GM12892 (cell line): ENCODE data around the gene BPIFA2.

ENCODE experiments used
- DNase-seq: peaks from one replicate; pipeline ENCODE4 v3.0.0; 2011; ENCODE audit not compliant: insufficient read length
- FAIRE-seq: peaks from 2 replicates; lab custom pipeline; 2011; peaks lifted over from hg19 to GRCh38; lab: Jason Lieb, UNC
- POLR2A ChIP-seq: IDR thresholded peaks from 2 replicates; pipeline ENCODE4 v1.6.1; 2011; ENCODE audit warnings: low read depth, low read length, control low read depth
- POLR2AphosphoS5 ChIP-seq: IDR thresholded peaks from 2 replicates; pipeline ENCODE4 v1.6.1; 2011; ENCODE audit warnings: low read depth, low read length, control low read depth
- TAF1 ChIP-seq: IDR thresholded peaks from 2 replicates; pipeline ENCODE4 v1.6.1; 2011; ENCODE audit warnings: low read depth, mild to moderate bottlenecking, control low read depth, low read length, borderline replicate concordance

BPIFA2 gene

DNA sequence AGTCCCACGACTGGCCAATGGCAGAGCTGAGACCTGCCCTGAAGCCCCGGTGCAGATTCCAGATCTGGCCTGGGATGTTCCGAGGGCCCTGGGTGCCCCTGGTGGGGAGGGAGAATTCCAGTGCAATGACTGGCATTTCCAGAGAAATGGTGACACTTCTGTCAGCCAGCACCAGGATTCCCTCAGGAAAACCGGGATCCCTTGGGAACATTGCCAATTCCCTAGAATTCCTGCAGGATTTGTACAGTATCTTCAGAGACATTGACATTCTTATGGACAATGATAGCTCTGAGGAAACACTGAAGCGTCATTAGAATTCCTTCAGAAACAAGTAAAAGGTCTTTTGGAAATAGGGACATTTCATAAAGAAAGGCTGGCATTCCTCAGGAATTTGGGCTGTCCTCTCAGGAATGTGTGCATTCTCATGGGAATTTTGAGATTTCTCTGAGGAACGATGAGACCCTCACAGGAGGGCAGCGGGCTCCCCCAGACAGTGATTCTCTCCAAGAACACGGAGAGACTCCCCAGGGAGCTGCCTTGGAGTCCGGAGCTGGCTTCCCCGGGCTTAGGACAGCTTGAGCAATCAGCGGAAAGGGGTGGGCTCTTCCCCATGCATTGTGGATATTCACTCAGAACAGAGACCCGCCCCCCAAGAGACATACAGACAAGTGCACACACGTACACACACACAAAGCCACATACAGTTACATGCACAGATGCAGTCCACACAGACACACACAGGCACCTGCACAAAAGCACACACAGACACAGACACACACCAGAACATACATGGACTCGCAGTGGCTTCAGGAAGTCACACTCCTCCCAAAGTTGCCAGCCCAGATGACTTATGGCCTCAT lies 35.2 kb upstream of the BPIFA2 start:
- no peak for FAIRE-seq
- no peak for DNase-seq
- TF ChIP-seq POLR2A (no peak), POLR2AphosphoS5 (no peak), TAF1 (no peak)

- TF ChIP-seq POLR2A (no peak), POLR2AphosphoS5 (no peak), TAF1 (no peak)
- FAIRE-seq (no peak), DNase-seq (no peak)
These were observed 34.5 kb upstream of the BPIFA2 start for GRCh38 chr20:33133373-33133941.

- no peak for FAIRE-seq
- TF ChIP-seq POLR2A (no peak), TAF1 (no peak), POLR2AphosphoS5 (no peak)
- DNase-seq = no peak
These were observed 30.8 kb upstream of the BPIFA2 start for GRCh38 chr20:33137195-33137594.

DNA sequence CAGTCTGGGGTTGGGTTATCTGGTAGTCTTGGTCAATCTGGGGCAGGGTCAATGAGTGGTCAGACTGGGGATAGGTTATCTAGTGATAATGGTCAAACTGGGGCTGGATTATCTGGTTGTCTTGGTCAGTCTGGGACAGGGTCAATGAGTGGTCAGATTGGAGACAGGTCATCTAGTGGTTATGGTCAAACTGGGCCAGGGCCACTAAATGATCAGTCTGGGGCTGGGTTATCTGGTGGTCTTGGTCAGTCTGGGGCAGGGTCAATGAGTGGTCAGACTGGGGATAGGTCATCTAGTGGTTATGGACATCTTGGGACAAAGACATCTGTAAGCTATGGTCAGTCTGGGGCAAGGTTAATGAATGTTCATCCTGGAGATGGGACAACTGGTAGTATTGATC lies 28.5 kb upstream of the BPIFA2 start:
- no peak for TF ChIP-seq TAF1
- TF ChIP-seq POLR2A = no peak
- TF ChIP-seq POLR2AphosphoS5 = no peak
- no peak for DNase-seq
- FAIRE-seq = no peak

GRCh38 chr20:33145521-33145920 lies 22.4 kb upstream of the BPIFA2 start:
- no peak for FAIRE-seq
- TF ChIP-seq POLR2AphosphoS5 (no peak), TAF1 (no peak), POLR2A (no peak)

GRCh38 chr20:33147299-33147698 lies 20.7 kb upstream of the BPIFA2 start:
- TF ChIP-seq POLR2A (no peak), POLR2AphosphoS5 (no peak), TAF1 (no peak)
- FAIRE-seq = no peak
- DNase-seq = no peak

More at GRCh38 chr20:33145521-33145920, 22.4 kb upstream of the BPIFA2 start:
- no peak for DNase-seq

DNA sequence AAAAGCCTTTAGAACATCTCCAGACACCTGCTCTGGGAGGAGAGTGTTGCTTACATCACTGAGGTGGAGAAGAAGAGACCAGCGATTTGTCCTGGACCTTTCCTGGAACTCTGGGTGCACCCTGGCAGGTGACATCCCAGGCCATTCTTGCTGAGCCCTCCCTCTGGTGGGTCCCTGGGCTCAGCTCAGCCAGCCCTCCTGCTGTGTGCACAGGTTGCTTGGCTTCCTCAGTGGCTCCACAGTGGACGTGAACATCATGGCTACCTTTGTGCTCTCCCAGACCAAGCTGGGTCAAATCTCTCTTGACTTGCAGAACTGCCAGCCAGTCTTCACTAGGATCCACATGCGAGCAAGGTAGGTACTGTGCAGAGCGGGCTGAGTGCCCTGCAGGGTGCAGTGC lies 19.9 kb upstream of the BPIFA2 start:
- no peak for DNase-seq
- TF ChIP-seq POLR2A (no peak), POLR2AphosphoS5 (no peak), TAF1 (no peak)
- FAIRE-seq = no peak

DNA sequence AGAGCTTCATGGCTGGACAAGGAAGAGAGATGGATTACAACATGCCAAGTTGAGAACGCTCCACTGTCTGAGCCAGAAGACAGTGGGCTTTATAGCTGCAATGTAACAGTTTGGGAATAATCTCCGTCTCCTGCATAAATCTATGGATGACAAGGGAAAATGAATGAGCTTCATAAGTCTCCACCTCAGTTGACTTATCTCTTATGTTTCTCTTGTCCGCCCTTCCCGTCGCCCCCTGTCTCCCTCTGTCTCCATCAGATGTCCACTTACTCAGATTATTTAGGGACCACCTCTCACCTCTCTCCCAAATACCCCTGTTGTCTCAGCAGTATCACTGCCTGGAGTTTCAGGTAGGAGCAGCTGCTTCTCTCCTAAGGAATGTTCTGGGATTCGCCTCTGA lies 13.7 kb upstream of the BPIFA2 start:
- TF ChIP-seq POLR2A (no peak), POLR2AphosphoS5 (no peak), TAF1 (no peak)
- DNase-seq (no peak), FAIRE-seq (no peak)

DNA sequence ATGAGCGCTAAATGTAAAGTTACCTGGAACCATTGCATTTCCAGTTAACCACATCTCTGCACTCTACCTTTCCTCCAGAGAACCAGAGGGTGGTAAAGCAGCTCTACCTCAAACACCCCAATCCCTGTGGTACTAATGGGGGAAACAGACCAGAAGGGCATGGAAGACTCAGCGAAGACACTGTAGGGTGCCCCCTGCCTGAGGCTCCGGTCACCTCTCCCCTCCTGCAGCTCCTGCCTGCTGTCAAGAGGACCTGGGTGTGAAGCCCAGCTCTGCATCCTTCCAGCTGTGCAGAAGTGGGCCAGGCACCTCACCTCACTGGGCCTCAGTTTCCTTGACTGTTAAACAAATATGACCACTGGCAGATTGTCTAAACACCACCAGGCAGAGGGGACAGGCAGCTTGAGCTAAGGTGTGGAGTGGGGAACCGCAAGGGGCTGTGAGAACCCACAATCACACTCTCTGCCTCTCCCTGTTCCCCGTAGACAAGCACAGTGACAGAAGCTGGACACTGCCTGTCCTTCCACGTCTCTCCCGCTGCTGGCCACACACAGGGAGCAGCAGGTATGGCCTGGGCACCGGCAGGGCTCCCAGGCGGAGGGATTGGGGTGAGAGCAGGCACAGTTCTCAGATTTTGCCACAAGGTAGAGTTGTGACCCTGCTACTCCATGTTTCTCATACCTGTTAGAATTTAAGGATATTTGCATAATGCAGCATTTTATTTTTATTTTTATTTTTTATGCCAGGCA lies 9.1 kb upstream of the BPIFA2 start:
- FAIRE-seq (no peak), DNase-seq (no peak)
- TF ChIP-seq TAF1 (no peak), POLR2AphosphoS5 (no peak), POLR2A (no peak)

DNA sequence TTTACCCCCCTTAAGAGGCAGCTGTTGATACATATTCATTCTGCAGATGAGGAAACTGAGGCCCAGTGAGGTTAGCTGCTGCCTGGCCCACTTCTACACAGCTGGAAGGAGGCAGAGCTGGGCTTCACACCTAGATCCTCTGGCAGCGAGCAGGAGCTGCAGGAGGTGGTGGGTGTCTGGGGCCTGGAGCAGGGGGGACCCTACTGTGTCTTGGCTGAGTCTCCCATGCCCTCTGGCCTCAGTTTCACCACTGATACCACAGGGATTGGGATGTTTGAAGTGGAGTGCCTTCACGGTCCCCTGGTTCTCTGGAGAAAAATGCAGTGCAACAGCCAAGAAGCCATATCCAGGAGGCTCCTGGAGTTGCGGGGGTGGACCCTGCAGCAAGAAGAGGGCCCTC lies 8.2 kb upstream of the BPIFA2 start:
- no peak for FAIRE-seq
- TF ChIP-seq POLR2AphosphoS5 = no peak
- no peak for TF ChIP-seq TAF1
- no peak for TF ChIP-seq POLR2A
- no peak for DNase-seq

DNA sequence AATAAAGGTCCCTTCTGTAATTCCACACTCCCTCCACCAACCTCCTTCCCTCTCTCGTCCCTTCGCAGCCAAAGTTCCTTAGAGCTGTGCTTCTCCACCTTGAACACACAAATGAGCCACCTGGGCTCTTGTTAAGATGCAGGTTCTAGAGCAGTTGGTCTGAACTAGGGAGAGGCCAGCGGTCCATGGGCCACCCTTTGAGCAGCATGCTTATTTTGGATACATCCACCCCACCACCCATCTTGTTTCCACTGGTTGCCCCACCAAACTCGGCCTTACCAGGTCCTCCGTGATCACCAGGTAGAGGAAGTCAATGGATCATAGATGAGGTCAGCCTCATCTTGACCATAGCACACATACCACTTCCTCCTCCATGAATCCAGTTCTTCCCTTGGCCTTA lies 7.3 kb upstream of the BPIFA2 start:
- FAIRE-seq = no peak
- no peak for DNase-seq
- no peak for TF ChIP-seq POLR2A
- no peak for TF ChIP-seq POLR2AphosphoS5
- no peak for TF ChIP-seq TAF1
